T-helper 22 cell (primary cell): ENCODE data around the gene SCGN.
"Not testable (repeated sequence)": the region's sequence is repeated elsewhere in the genome, so short reads cannot be mapped to it uniquely, and the experiment has no call there.

Experiments
- DNase-seq: peaks from one replicate; pipeline ENCODE4 v3.0.0-alpha.2; 2020; ENCODE audit warnings: low read depth

The SCGN gene

GRCh38 chr6:25730907-25731306, 78.9 kb downstream of the SCGN start:
- no peak for DNase-seq

- no peak for DNase-seq
Observed at GRCh38 chr6:25731721-25732120, 79.7 kb downstream of the SCGN start.

- no peak for DNase-seq
Observed at GRCh38 chr6:25732468-25733198, 80.6 kb downstream of the SCGN start.

- DNase-seq = no peak
Observed at GRCh38 chr6:25735261-25735660, 83.2 kb downstream of the SCGN start.

- DNase-seq = no peak
Observed at GRCh38 chr6:25743868-25744267, 91.9 kb downstream of the SCGN start.

GRCh38 chr6:25745836-25746235, 93.8 kb downstream of the SCGN start:
- no peak for DNase-seq

- no peak for DNase-seq
Observed at GRCh38 chr6:25746968-25747367, 95.0 kb downstream of the SCGN start.

- DNase-seq = no peak
Observed at GRCh38 chr6:25747477-25747876, 95.5 kb downstream of the SCGN start.

- DNase-seq = no peak
Observed at GRCh38 chr6:25748049-25748448, 96.0 kb downstream of the SCGN start.

GRCh38 chr6:25748601-25749517, 96.8 kb downstream of the SCGN start:
- DNase-seq = not testable (repeated sequence)

GRCh38 chr6:25749837-25750236, 97.8 kb downstream of the SCGN start:
- no peak for DNase-seq

GRCh38 chr6:25750906-25751305, 98.9 kb downstream of the SCGN start:
- DNase-seq = no peak
